CD14-positive monocyte (primary cell): ENCODE data around the gene GPRIN3. TPM values are rescaled to one million over a fixed set of nuclear protein-coding genes. Genes with fewer than 3 reads are reported as not detected.

Source experiments
- DNase-seq, 3 donors: peaks; one replicate each; pipeline ENCODE4 v3.0.0-alpha.2; 2011 to 2022
- H2AFZ ChIP-seq: 2 replicates; pipeline ENCODE4 v1.6.0; 2012; ENCODE audit warnings: mild to moderate bottlenecking, low read depth, low read length, inconsistent platforms; ENCODE audit not compliant: insufficient read depth, poor library complexity, severe bottlenecking
- H3K27ac ChIP-seq, 2 donors: 1 replicate in 1 of 2; 2 replicates in 1 of 2; pipeline ENCODE4 v1.5.1; 2012 to 2013; ENCODE audit warnings: low read length in 2 of 2, control low read depth in 1 of 2, inconsistent platforms in 1 of 2, low read depth in 1 of 2, mild to moderate bottlenecking in 1 of 2
- H3K27me3 ChIP-seq, 2 donors: one replicate each; pipeline versions ENCODE4 v1.6.0 to v1.6.1; 2011 to 2013; ENCODE audit warnings: low read length in 2 of 2; ENCODE audit not compliant: control insufficient read depth in 2 of 2, insufficient read depth in 2 of 2
- H3K36me3 ChIP-seq, 2 donors: replicated peaks in 1 of 2; 1 replicate in 1 of 2; 2 replicates in 1 of 2; pipeline versions ENCODE4 v1.5.1 to v1.6.1; 2012 to 2013; ENCODE audit warnings: low read length in 2 of 2, control low read depth in 1 of 2, inconsistent platforms in 1 of 2, mild to moderate bottlenecking in 1 of 2; ENCODE audit not compliant: insufficient read depth in 2 of 2, control insufficient read depth in 1 of 2
- H3K4me1 ChIP-seq, 2 donors: 1 replicate in 1 of 2; 2 replicates in 1 of 2; pipeline versions ENCODE4 v1.5.1 to v1.6.1; 2012 to 2013; ENCODE audit warnings: low read length in 2 of 2, control low read depth in 1 of 2, inconsistent platforms in 1 of 2, mild to moderate bottlenecking in 1 of 2, moderate library complexity in 1 of 2; ENCODE audit not compliant: insufficient read depth in 2 of 2, control insufficient read depth in 1 of 2
- H3K4me2 ChIP-seq: replicated peaks from 2 replicates; pipeline ENCODE3; 2012; ENCODE audit warnings: low read length, moderate library complexity, mild to moderate bottlenecking; ENCODE audit not compliant: poor library complexity, severe bottlenecking; ENCODE audit errors: extremely low read depth
- H3K4me3 ChIP-seq, 3 experiments: fragments of 200-600 bp in 1 of 3; sonication (generic) in 1 of 3; replicated peaks in 1 of 3; 1 replicate in 2 of 3; 2 replicates in 1 of 3; pipeline ENCODE4 v1.5.1; 2011 to 2013; ENCODE audit warnings: low read length in 3 of 3, mild to moderate bottlenecking in 3 of 3, control low read depth in 2 of 3, low read depth in 2 of 3, inconsistent platforms in 1 of 3, moderate library complexity in 1 of 3
- H3K79me2 ChIP-seq: 2 replicates; pipeline ENCODE4 v1.6.0; 2012; ENCODE audit warnings: mild to moderate bottlenecking, control low read depth, inconsistent platforms, low read length, moderate library complexity; ENCODE audit not compliant: insufficient read depth
- H3K9ac ChIP-seq: 2 replicates; pipeline ENCODE4 v1.6.0; 2017; ENCODE audit warnings: low read length, mild to moderate bottlenecking; ENCODE audit not compliant: insufficient read depth, poor library complexity, severe bottlenecking
- H3K9me3 ChIP-seq, 2 donors: replicated peaks in 1 of 2; 1 replicate in 1 of 2; 2 replicates in 1 of 2; pipeline versions ENCODE4 v1.5.1 to v1.6.1; 2012 to 2013; ENCODE audit warnings: low read length in 2 of 2, control low read depth in 1 of 2; ENCODE audit not compliant: control insufficient read depth in 1 of 2, insufficient read depth in 1 of 2
- H4K20me1 ChIP-seq: 2 replicates; pipeline ENCODE4 v1.6.0; 2012; ENCODE audit warnings: mild to moderate bottlenecking, low read length, control low read depth, moderate library complexity; ENCODE audit not compliant: insufficient read depth
- H3K27ac Mint-ChIP-seq, 7 donors: one replicate each; pipeline ENCODE4 v1.8.0; 2020; ENCODE audit warnings: mild to moderate bottlenecking in 7 of 7, mixed read lengths in 7 of 7, moderate library complexity in 6 of 7, inconsistent platforms in 2 of 7
- H3K27me3 Mint-ChIP-seq, 3 donors: one replicate each; pipeline ENCODE4 v1.8.0; 2021 to 2022; ENCODE audit warnings: low read depth in 3 of 3, mild to moderate bottlenecking in 3 of 3, mixed read lengths in 3 of 3, moderate library complexity in 3 of 3, inconsistent platforms in 1 of 3
- H3K36me3 Mint-ChIP-seq, 2 donors: one replicate each; pipeline ENCODE4 v1.8.0; 2020; ENCODE audit warnings: mixed read lengths in 2 of 2, inconsistent platforms in 1 of 2, mild to moderate bottlenecking in 1 of 2
- H3K4me1 Mint-ChIP-seq: one replicate; pipeline ENCODE4 v1.8.0; 2020; ENCODE audit warnings: mild to moderate bottlenecking, mixed read lengths
- H3K4me3 Mint-ChIP-seq, 2 donors: one replicate each; pipeline ENCODE4 v1.8.0; 2020; ENCODE audit warnings: mild to moderate bottlenecking in 2 of 2, mixed read lengths in 2 of 2, moderate library complexity in 1 of 2
- H3K9me3 Mint-ChIP-seq, 7 donors: one replicate each; pipeline ENCODE4 v1.8.0; 2020 to 2022; ENCODE audit warnings: mixed read lengths in 7 of 7, mild to moderate bottlenecking in 6 of 7, moderate library complexity in 6 of 7, inconsistent platforms in 2 of 7
- CTCF ChIP-seq: fragments of 200-600 bp; IDR thresholded peaks from one replicate; pipeline ENCODE4 v1.8.0; 2022; ENCODE audit warnings: antibody characterized with exemption, mild to moderate bottlenecking
- WGBS: methylation state at CpG from one replicate; pipeline ENCODE4 v1.1.5; 2013; ENCODE audit warnings: missing lambda C conversion rate; ENCODE audit not compliant: insufficient coverage; 5-methylcytosine and 5-hydroxymethylcytosine counted together
- intact Hi-C, 2 donors: fragments of 100-400 bp; cut with micrococcal nuclease; formaldehyde crosslinking; loops; one replicate each; pipeline versions ENCODE4 v1.15.0 to v1.15.1; 2023
- polyA plus RNA-seq, 3 donors: library from polyadenylated mRNA; depleted of rRNA in 1 of 3; unstranded in 2 of 3; stranded (reverse) in 1 of 3; fragments of 300-500 nt in 2 of 3; fragments of >200 nt in 1 of 3; fragmentation: Illumina TruSeq in 2 of 3; gene quantifications; 1 replicate in 2 of 3; 2 replicates in 1 of 3; pipeline ENCODE4 v1.2.3, GENCODE V29; 2012 to 2021

The GPRIN3 gene
- polyA plus RNA-seq, 3 donors, result 1.1 to 3.3 (median 2.3) TPM

GRCh38 chr4:89251396-89251795 is 56.2 kb downstream of the GPRIN3 start:
- Histone ChIP-seq H3K36me3 (peaks cover 16 to 25% of the 10 kb centered on the region in 2 donors), H4K20me1 (no peaks in the 10 kb centered on the region), H3K4me2 (no peak overlapping the region), H3K27ac (no peak overlapping the region), H3K4me1 (no peaks in the 10 kb centered on the region), H3K4me3 (no peak overlapping the region), H3K9ac (no peak overlapping the region), H3K9me3 (no peaks in the 10 kb centered on the region), H3K27me3 (no peaks in the 10 kb centered on the region), H2AFZ (no peak overlapping the region), H3K79me2 (no peaks in the 10 kb centered on the region)
- Mint-ChIP-seq H3K27me3 (peaks cover 0 to 2% (median 2%) of the 10 kb centered on the region in 3 donors), H3K27ac (no peak overlapping the region), H3K9me3 (peaks cover 0 to 1% (median 0%) of the 10 kb centered on the region in 7 donors), H3K36me3 (peaks cover 24 to 28% of the 10 kb centered on the region in 2 donors), H3K4me3 (no peak overlapping the region), H3K4me1 (peaks cover 3% of the 10 kb centered on the region)
- no peak for TF ChIP-seq CTCF
- DNase-seq, result no peak
- intact Hi-C loops, result loop anchor here in 1 of 2 donors (10.0 kb wide), 1 partner anchor 183 kb away; no protein-coding TSS in a partner anchor

GRCh38 chr4:89249716-89250361 is 57.8 kb downstream of the GPRIN3 start:
- H3K36me3 Mint-ChIP-seq, result peaks cover 24 to 28% of the 10 kb centered on the region in 2 donors
- no peaks in the 10 kb centered on the region for H3K4me1 ChIP-seq
- no peaks in the 10 kb centered on the region for H3K27me3 ChIP-seq
- no peaks in the 10 kb centered on the region for H3K79me2 ChIP-seq
- no peak overlapping the region for H3K4me2 ChIP-seq
- peaks cover 0 to 1% (median 0%) of the 10 kb centered on the region in 7 donors for H3K9me3 Mint-ChIP-seq
- H3K4me3 ChIP-seq, result no peak overlapping the region
- H3K27ac ChIP-seq, result no peak overlapping the region
- no peak overlapping the region for H3K4me3 Mint-ChIP-seq
- peak overlapping the region in 1 of 7 donors; percentile 40 for H3K27ac Mint-ChIP-seq
- no peak for DNase-seq
- no peaks in the 10 kb centered on the region for H3K9me3 ChIP-seq
- intact Hi-C loops, result loop anchor here in 1 of 2 donors (10.0 kb wide), 1 partner anchor 185 kb away; no protein-coding TSS in a partner anchor
- no peak for TF ChIP-seq CTCF
- WGBS, result 98% methylated on average over 8 of the region's 13 CpGs
- peaks cover 16 to 25% of the 10 kb centered on the region in 2 donors for H3K36me3 ChIP-seq
- H3K9ac ChIP-seq, result no peak overlapping the region
- H3K4me1 Mint-ChIP-seq, result peaks cover 2% of the 10 kb centered on the region
- no peak overlapping the region for H2AFZ ChIP-seq
- H3K27me3 Mint-ChIP-seq, result peaks cover 0 to 2% (median 2%) of the 10 kb centered on the region in 3 donors
- no peaks in the 10 kb centered on the region for H4K20me1 ChIP-seq
